Measurements from ENCODE around the gene SHROOM4. TPM values are rescaled to one million over a fixed set of nuclear protein-coding genes. Genes with fewer than 3 reads are reported as not detected.

SHROOM4 gene
- total RNA-seq, 1 donor: 0.72 TPM

DNA sequence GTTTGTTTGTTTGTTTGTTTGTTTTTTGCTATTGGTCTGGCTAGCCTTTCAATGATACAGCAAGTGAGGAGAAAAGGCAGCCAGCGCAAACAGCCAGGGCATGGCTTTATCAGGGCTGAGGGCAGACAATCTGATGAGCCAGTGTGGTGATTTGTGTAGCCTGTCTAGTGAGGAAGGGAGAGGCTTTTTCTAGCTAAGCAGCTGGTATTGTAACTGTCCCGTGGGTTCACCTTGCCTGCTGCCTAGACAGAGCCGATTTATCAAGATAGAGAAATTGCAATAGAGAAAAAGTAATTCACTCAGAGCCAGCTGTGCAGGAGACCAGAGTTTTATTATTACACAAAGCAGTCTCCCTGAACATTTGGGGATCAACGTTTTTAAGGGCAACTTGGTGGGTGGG lies 28.2 kb upstream of the SHROOM4 start:
- no peak overlapping the region for H3K4me3 ChIP-seq (ENCODE audit: low read depth, low read length)
- DNase-seq (ENCODE audit: low read depth): no peak
- TF ChIP-seq, protein P1, sequence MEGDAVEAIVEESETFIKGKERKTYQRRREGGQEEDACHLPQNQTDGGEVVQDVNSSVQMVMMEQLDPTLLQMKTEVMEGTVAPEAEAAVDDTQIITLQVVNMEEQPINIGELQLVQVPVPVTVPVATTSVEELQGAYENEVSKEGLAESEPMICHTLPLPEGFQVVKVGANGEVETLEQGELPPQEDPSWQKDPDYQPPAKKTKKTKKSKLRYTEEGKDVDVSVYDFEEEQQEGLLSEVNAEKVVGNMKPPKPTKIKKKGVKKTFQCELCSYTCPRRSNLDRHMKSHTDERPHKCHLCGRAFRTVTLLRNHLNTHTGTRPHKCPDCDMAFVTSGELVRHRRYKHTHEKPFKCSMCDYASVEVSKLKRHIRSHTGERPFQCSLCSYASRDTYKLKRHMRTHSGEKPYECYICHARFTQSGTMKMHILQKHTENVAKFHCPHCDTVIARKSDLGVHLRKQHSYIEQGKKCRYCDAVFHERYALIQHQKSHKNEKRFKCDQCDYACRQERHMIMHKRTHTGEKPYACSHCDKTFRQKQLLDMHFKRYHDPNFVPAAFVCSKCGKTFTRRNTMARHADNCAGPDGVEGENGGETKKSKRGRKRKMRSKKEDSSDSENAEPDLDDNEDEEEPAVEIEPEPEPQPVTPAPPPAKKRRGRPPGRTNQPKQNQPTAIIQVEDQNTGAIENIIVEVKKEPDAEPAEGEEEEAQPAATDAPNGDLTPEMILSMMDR (IDR thresholded peaks at IDR 0.05; ENCODE audit: insufficient read depth, low read length): no peak

DNA sequence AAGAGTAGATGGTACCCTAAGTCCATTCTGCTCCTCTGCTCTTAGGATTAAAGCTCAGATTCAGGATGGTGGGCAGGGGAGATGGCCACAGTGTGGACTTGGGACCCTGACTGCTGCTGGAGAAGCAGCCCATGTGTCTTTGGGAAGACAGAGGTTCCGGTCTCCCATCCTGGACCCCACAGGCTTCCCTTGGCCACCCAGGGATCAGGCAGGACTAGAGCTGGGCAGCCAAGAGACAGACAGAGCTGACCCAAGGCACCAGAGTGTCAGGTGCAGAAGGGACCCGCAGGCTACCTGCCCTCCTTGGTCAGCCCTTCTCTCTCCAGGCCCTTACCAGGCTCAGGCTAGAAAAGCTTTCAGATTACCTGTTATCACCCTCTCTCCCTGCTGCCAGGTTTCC lies 25.7 kb upstream of the SHROOM4 start:
- TF ChIP-seq, protein P1 (IDR thresholded peaks at IDR 0.05; ENCODE audit: insufficient read depth, low read length): no peak
- no peak overlapping the region for H3K4me3 ChIP-seq (ENCODE audit: low read depth, low read length)

DNA sequence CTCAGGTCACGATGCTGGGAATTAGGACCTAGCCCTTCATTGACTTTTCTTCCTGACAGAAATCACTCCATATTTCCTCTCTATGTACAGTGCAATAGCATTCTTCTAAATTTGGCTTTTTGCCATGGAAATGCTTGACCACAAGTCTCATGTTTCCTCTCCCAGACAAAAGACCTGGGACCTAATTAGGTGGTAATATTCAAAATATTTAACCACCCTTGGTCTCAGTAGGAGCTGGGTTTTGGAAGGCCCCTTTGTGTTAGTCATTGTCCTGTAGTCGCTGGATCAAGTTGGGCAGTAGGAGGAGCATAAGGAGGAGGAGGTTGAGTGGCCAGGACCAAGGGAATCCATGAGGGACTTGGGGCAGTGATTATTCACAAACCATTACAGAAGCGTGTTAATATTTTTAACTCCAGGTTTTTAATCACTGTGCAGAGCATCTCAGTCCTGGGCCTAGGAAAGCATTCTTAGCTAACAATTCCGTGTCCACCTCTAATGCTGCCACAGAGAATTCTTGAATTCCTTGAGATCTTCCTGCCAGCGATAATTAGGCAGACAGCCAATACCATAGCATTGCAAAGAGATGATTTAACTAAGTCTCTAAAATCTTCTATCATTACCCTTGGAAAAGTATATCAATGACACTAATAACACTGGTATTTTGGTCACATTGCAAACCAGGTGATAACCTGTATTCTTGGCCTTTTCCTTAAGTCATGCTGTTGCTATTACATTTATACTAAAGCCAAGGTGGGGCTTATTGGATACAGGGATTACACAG lies 25.0 kb upstream of the SHROOM4 start:
- H3K4me3 ChIP-seq (ENCODE audit: low read depth, low read length): no peak overlapping the region
- no peak for DNase-seq (ENCODE audit: low read depth)
- TF ChIP-seq, protein P1 (IDR thresholded peaks at IDR 0.05; ENCODE audit: insufficient read depth, low read length): no peak

More for the DNA sequence above, 25.7 kb upstream of the SHROOM4 start:
- no peak for DNase-seq (ENCODE audit: low read depth)

DNA sequence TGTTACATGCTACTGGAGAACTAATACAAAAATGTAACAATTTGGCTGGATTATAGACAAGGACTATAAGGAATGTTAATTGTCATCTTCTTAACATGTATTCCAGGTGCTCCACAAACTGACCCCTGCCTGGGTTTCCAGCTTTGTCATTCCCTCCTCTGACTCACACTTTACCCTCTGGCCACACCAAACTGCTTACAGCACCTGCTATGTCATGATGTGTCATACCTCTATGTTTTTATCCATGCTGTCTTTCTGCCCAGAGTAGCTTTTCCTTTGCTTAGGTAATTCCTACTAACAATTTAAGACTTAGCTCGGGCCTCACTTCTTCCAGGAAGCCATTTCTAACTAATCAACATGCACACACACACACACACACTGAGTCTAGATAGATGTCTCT lies 14.0 kb upstream of the SHROOM4 start:
- no peak overlapping the region for H3K4me3 ChIP-seq (ENCODE audit: low read depth, low read length)
- DNase-seq (ENCODE audit: low read depth): no peak
- TF ChIP-seq, protein P1 (IDR thresholded peaks at IDR 0.05; ENCODE audit: insufficient read depth, low read length): no peak

DNA sequence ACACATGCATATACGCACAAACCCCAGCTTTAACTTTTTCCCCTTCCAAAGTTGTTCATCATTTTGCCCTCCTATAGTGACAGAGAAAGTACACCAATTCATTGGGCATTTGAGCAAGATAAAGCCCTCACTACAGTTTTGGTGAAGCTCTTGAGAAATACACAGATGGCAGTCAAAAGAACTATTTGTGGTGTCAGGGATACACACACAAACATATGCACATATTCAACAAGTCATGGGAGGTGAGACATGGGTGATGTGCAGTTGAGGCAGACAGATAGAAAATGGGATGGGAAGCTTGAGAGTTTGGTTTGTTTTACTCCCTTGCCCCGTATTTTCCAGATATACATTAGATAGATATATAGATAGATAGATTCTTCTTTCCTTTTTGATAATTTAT lies 11.8 kb upstream of the SHROOM4 start:
- TF ChIP-seq, protein P1 (IDR thresholded peaks at IDR 0.05; ENCODE audit: insufficient read depth, low read length): no peak
- H3K4me3 ChIP-seq (ENCODE audit: low read depth, low read length): no peak overlapping the region
- no peak for DNase-seq (ENCODE audit: low read depth)

DNA sequence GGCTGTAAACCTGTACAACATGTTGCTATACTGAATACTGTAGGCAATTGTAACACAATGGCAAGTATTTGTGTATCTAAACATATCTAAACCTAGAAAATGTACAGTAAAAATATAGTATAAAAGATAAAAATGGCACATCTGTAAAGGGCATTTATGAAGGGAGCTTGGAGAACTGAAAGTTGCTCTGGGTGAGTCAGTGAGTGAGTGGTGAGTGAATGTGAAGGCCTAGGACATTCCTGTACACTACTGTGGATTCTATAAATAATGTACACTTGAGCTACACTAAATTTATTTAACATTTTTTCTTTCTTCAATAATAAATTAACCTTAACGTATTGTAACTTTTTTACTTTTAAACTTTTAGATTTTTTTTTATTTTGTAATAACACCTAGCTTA lies 5.0 kb upstream of the SHROOM4 start:
- no peak overlapping the region for H3K4me3 ChIP-seq (ENCODE audit: low read depth, low read length)
- DNase-seq (ENCODE audit: low read depth): no peak
- TF ChIP-seq, protein P1 (IDR thresholded peaks at IDR 0.05; ENCODE audit: insufficient read depth, low read length): no peak

DNA sequence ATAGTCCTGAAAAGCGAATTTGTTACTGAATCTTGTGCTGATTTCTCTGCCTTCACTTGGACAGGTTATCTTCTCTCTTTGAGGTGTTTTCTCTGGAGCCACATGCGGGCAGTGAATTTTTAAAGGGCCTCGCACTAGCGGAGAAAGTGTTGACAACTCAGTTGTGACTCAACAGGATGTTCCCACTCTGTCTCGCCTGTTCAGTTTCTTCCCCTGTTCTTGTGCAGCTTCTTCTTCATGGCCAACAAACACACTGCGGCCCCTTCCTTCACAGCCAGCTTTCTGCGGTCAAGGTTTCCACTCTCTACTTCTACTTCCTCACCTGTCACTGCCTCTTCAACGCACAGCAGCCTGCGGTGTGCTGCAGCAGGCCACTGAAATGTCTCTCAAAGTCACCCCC lies 1.1 kb upstream of the SHROOM4 start:
- H3K4me3 ChIP-seq (ENCODE audit: low read depth, low read length): no peak overlapping the region
- TF ChIP-seq, protein P1 (IDR thresholded peaks at IDR 0.05; ENCODE audit: insufficient read depth, low read length): no peak
- no peak for DNase-seq (ENCODE audit: low read depth)

Data from fibroblast of the aortic adventitia (primary cell).